ENCODE results near the gene GPRIN3.

DNA sequence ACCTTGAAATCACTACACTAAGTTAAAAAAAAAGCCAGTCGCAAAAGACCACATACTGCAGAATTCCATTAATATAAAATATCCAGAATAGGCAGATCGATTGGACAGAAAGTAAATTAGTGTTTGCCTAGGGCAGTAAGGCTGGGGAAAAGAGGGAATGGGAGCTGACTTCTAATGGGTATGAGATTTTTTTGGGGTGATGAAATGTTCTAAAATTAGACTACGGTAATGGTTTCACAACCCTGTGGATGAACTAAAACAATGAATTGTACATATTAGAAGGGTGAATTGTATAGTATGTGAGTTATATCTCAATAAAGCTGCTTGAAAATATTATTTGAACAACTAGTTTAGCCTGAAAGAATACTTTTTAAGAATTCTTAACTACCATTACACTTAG is 6.7 kb upstream of the GPRIN3 start:
- TF ChIP-seq, protein P1, sequence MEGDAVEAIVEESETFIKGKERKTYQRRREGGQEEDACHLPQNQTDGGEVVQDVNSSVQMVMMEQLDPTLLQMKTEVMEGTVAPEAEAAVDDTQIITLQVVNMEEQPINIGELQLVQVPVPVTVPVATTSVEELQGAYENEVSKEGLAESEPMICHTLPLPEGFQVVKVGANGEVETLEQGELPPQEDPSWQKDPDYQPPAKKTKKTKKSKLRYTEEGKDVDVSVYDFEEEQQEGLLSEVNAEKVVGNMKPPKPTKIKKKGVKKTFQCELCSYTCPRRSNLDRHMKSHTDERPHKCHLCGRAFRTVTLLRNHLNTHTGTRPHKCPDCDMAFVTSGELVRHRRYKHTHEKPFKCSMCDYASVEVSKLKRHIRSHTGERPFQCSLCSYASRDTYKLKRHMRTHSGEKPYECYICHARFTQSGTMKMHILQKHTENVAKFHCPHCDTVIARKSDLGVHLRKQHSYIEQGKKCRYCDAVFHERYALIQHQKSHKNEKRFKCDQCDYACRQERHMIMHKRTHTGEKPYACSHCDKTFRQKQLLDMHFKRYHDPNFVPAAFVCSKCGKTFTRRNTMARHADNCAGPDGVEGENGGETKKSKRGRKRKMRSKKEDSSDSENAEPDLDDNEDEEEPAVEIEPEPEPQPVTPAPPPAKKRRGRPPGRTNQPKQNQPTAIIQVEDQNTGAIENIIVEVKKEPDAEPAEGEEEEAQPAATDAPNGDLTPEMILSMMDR (IDR thresholded peaks at IDR 0.05; ENCODE audit: insufficient read depth, low read depth, low read length): no peak
- no peak for TF ChIP-seq EZH2 (IDR thresholded peaks at IDR 0.05; ENCODE audit: insufficient read depth, low read length)

All from astrocyte (in vitro differentiated cells and primary cell).